Measurements from ENCODE around the gene PTPRN2. TPM values are rescaled to one million over a fixed set of nuclear protein-coding genes. Genes with fewer than 3 reads are reported as not detected.

The PTPRN2 gene
- total and polyA plus RNA-seq, 2 of the 13 experiments (the other 11 are each of a cell fraction or from before 2014, with no cell fraction given): 2.5 to 24.2 TPM

- intact Hi-C loops (cut with micrococcal nuclease; ENCODE audit: unreplicated experiment) (no loop called here), in situ Hi-C loops (cut with HindIII; ENCODE audit: extremely low pct_ligation_motif_present, low pct_unique_long_range_greater_than_20kb) (no loop called here)
- ChIA-PET POLR2A (no interaction called here), CTCF (ENCODE audit: low intra/inter-chr PET ratio, low total read pairs) (no interaction called here)
- no peaks in the 10 kb centered on the region for H3K36me3 ChIP-seq (replicated peaks in 1 of 2; ENCODE audit: control insufficient read depth in 1 of 2, insufficient read depth in 2 of 2, low read length in 2 of 2)
- H2AFZ ChIP-seq (ENCODE audit: low read length): no peak overlapping the region
- H3K9ac ChIP-seq (ENCODE audit: insufficient read depth, low read depth, low read length): no peak overlapping the region
- FAIRE-seq (no peak), ATAC-seq (peak; percentile 45), DNase-seq (ENCODE audit: low spot score) (no peak)
- no peak overlapping the region for H3K4me2 ChIP-seq (ENCODE audit: low read depth, low read length)
- no peak overlapping the region for H3K4me3 ChIP-seq (replicated peaks in 1 of 3; ENCODE audit: insufficient read depth in 1 of 3, low read depth in 2 of 3, low read length in 3 of 3)
- no peaks in the 10 kb centered on the region for H3K79me2 ChIP-seq (ENCODE audit: insufficient read depth, low read length)
- TF ChIP-seq ZNF83 (CRISPR knock-in tag; IDR thresholded peaks at IDR 0.05; ENCODE audit: borderline replicate concordance) (no peak), ZNF256 (CRISPR knock-in tag; conservative IDR thresholded peaks at IDR 0.05) (no peak), WIZ (CRISPR knock-in tag; IDR thresholded peaks at IDR 0.05) (no peak), DDIT3 (CRISPR knock-in tag; IDR thresholded peaks at IDR 0.05) (no peak)
- TF ChIP-seq, protein P1, sequence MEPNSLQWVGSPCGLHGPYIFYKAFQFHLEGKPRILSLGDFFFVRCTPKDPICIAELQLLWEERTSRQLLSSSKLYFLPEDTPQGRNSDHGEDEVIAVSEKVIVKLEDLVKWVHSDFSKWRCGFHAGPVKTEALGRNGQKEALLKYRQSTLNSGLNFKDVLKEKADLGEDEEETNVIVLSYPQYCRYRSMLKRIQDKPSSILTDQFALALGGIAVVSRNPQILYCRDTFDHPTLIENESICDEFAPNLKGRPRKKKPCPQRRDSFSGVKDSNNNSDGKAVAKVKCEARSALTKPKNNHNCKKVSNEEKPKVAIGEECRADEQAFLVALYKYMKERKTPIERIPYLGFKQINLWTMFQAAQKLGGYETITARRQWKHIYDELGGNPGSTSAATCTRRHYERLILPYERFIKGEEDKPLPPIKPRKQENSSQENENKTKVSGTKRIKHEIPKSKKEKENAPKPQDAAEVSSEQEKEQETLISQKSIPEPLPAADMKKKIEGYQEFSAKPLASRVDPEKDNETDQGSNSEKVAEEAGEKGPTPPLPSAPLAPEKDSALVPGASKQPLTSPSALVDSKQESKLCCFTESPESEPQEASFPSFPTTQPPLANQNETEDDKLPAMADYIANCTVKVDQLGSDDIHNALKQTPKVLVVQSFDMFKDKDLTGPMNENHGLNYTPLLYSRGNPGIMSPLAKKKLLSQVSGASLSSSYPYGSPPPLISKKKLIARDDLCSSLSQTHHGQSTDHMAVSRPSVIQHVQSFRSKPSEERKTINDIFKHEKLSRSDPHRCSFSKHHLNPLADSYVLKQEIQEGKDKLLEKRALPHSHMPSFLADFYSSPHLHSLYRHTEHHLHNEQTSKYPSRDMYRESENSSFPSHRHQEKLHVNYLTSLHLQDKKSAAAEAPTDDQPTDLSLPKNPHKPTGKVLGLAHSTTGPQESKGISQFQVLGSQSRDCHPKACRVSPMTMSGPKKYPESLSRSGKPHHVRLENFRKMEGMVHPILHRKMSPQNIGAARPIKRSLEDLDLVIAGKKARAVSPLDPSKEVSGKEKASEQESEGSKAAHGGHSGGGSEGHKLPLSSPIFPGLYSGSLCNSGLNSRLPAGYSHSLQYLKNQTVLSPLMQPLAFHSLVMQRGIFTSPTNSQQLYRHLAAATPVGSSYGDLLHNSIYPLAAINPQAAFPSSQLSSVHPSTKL (CRISPR knock-in tag; IDR thresholded peaks at IDR 0.05): no peak
- no peak overlapping the region for H3K27ac ChIP-seq (ENCODE audit: extremely low read length, insufficient read depth, low read length)
- WGBS (ENCODE audit: low lambda C conversion rate): 28% methylated on average over 11 of the region's 21 CpGs
- BruUV-seq (replicated peaks): no TSS peak
- H3K4me1 ChIP-seq (ENCODE audit: insufficient read depth, low read length): no peaks in the 10 kb centered on the region
- peaks cover 13 to 73% of the 10 kb centered on the region in 2 experiments for H3K27me3 ChIP-seq (ENCODE audit: control insufficient read depth in 1 of 2, insufficient read depth in 2 of 2, low read length in 2 of 2)
- H4K20me1 ChIP-seq (ENCODE audit: insufficient read depth, low read length): no peaks in the 10 kb centered on the region
- H3K9me3 ChIP-seq (ENCODE audit: low read length): no peaks in the 10 kb centered on the region
Measured at GRCh38 chr7:157515342-157516041, 1072.1 kb downstream of the PTPRN2 start.
